CD4-positive, alpha-beta T cell treated with Interferon gamma for 1 hour (primary cell): ENCODE results near the gene SLC25A11.
"Not testable (repeated sequence)": the region's sequence is repeated elsewhere in the genome, so short reads cannot be mapped to it uniquely, and the experiment has no call there.

Source experiments
- DNase-seq: peaks from one replicate; pipeline ENCODE4 v3.0.0-alpha.2; 2020

The SLC25A11 gene

GRCh38 chr17:4908711-4909496, 30.9 kb downstream of the SLC25A11 start:
- DNase-seq = peak; percentile 84

- no peak for DNase-seq
Measured at GRCh38 chr17:4908301-4908700, 31.5 kb downstream of the SLC25A11 start.

- not testable (repeated sequence) for DNase-seq
Measured at GRCh38 chr17:4906642-4907041, 33.2 kb downstream of the SLC25A11 start.

GRCh38 chr17:4903051-4903818, 36.6 kb downstream of the SLC25A11 start, which contains the start of gene CHRNE:
Gene CHRNE, minus strand, starts transcription at chr17:4903098. Its CDS starts 35 bp downstream, at chr17:4903063.
- peak; percentile 80 for DNase-seq

GRCh38 chr17:4902540-4902939, 37.3 kb downstream of the SLC25A11 start:
- DNase-seq = no peak

- peak; percentile 71 for DNase-seq
Measured at GRCh38 chr17:4901648-4902344, 38.0 kb downstream of the SLC25A11 start.

GRCh38 chr17:4901108-4901647, 38.7 kb downstream of the SLC25A11 start:
- no peak for DNase-seq

- peak; percentile 89 for DNase-seq
Measured at GRCh38 chr17:4900231-4901107, 39.4 kb downstream of the SLC25A11 start.

- DNase-seq = peak; percentile 97
Measured at GRCh38 chr17:4899341-4900230, 40.3 kb downstream of the SLC25A11 start, which contains the start of gene C17orf107. Gene C17orf107, plus strand, starts transcription at chr17:4899536. Its CDS starts 227 bp downstream, at chr17:4899763.

- no peak for DNase-seq
Measured at GRCh38 chr17:4898927-4899326, 40.9 kb downstream of the SLC25A11 start.

- DNase-seq = no peak
Measured at GRCh38 chr17:4898351-4898750, 41.5 kb downstream of the SLC25A11 start.

GRCh38 chr17:4897785-4898184, 42.1 kb downstream of the SLC25A11 start:
- no peak for DNase-seq

GRCh38 chr17:4897198-4897687, 42.6 kb downstream of the SLC25A11 start:
- no peak for DNase-seq

GRCh38 chr17:4896332-4897197, 43.3 kb downstream of the SLC25A11 start:
- no peak for DNase-seq

- no peak for DNase-seq
Measured at GRCh38 chr17:4895657-4896331, 44.1 kb downstream of the SLC25A11 start.

GRCh38 chr17:4895121-4895520, 44.7 kb downstream of the SLC25A11 start:
- DNase-seq = no peak

- DNase-seq = no peak
Measured at GRCh38 chr17:4893721-4894560, 45.9 kb downstream of the SLC25A11 start.

GRCh38 chr17:4893272-4893671, 46.6 kb downstream of the SLC25A11 start:
- DNase-seq = no peak
